ENCODE results near the gene FAM240A. TPM values are rescaled to one million over a fixed set of nuclear protein-coding genes. Genes with fewer than 3 reads are reported as not detected.

The FAM240A gene
- polyA plus RNA-seq, 1 donor: 0.52 TPM

- peak; percentile 53 for DNase-seq (ENCODE audit: low read depth)
Measured at GRCh38 chr3:46662771-46663551, 50.6 kb downstream of the FAM240A start.

GRCh38 chr3:46663591-46664135 is 51.3 kb downstream of the FAM240A start:
- DNase-seq (ENCODE audit: low read depth): no peak

- DNase-seq (ENCODE audit: low read depth): no peak
Measured at GRCh38 chr3:46664188-46664970, 52.1 kb downstream of the FAM240A start.

GRCh38 chr3:46664971-46665762 is 52.8 kb downstream of the FAM240A start:
- no peak for DNase-seq (ENCODE audit: low read depth)

- DNase-seq (ENCODE audit: low read depth): no peak
Measured at GRCh38 chr3:46665763-46666452, 53.6 kb downstream of the FAM240A start.

GRCh38 chr3:46666453-46666845 is 54.1 kb downstream of the FAM240A start:
- DNase-seq (ENCODE audit: low read depth): no peak

GRCh38 chr3:46667061-46667621 is 54.8 kb downstream of the FAM240A start:
- DNase-seq (ENCODE audit: low read depth): no peak

GRCh38 chr3:46667657-46668056 is 55.3 kb downstream of the FAM240A start:
- no peak for DNase-seq (ENCODE audit: low read depth)

GRCh38 chr3:46668116-46668515 is 55.8 kb downstream of the FAM240A start:
- DNase-seq (ENCODE audit: low read depth): no peak

GRCh38 chr3:46668591-46668990 is 56.3 kb downstream of the FAM240A start:
- DNase-seq (ENCODE audit: low read depth): no peak

GRCh38 chr3:46669191-46669999 is 57.1 kb downstream of the FAM240A start:
- no peak for DNase-seq (ENCODE audit: low read depth)

GRCh38 chr3:46670000-46670890 is 57.9 kb downstream of the FAM240A start:
- no peak for DNase-seq (ENCODE audit: low read depth)

GRCh38 chr3:46670891-46671427 is 58.6 kb downstream of the FAM240A start:
- DNase-seq (ENCODE audit: low read depth): no peak

- no peak for DNase-seq (ENCODE audit: low read depth)
Measured at GRCh38 chr3:46671541-46672348, 59.4 kb downstream of the FAM240A start.

- no peak for DNase-seq (ENCODE audit: low read depth)
Measured at GRCh38 chr3:46672349-46672695, 60.0 kb downstream of the FAM240A start.

- DNase-seq (ENCODE audit: low read depth): no peak
Measured at GRCh38 chr3:46673151-46674030, 61.1 kb downstream of the FAM240A start.
